SU-DHL-6 (cell line): ENCODE data around the gene CADM4.

ENCODE experiments used
- CTCF ChIP-seq: fragments of 200-600 bp; sonication (generic); IDR thresholded peaks from one replicate; pipeline ENCODE4 v1.5.1; 2017; ENCODE audit warnings: antibody characterized with exemption, mild to moderate bottlenecking, low read length, moderate library complexity; ENCODE audit not compliant: insufficient read depth, poor library complexity, severe bottlenecking
- EZH2phosphoT487 ChIP-seq: fragments of 200-600 bp; sonication (generic), shearing (Covaris generic); conservative IDR thresholded peaks from 2 replicates; pipeline ENCODE4 v1.6.1; 2018; ENCODE audit warnings: mild to moderate bottlenecking, antibody characterized with exemption, low read length, moderate library complexity, mixed read lengths

- no peak for TF ChIP-seq CTCF
- TF ChIP-seq EZH2phosphoT487, result no peak
Measured at GRCh38 chr19:43683905-43684304, 44.3 kb upstream of the CADM4 start.
